ENCODE data around the gene NUP98. TPM values are rescaled to one million over a fixed set of nuclear protein-coding genes. Genes with fewer than 3 reads are reported as not detected.
A peak's percentile ranks its signal among the peaks of the same experiment; 100 is the strongest.

The NUP98 gene
- total and polyA plus RNA-seq, 10 of the 15 experiments (the other 5 are each of a cell fraction or from before 2014, with no cell fraction given), result 21.7 to 108 (median 78.9) TPM

GRCh38 chr11:3642071-3642951, 155.0 kb downstream of the NUP98 start:
- 18% methylated on average over 35 of the region's 55 CpGs for WGBS (ENCODE audit: insufficient coverage, insufficient replicate concordance, low lambda C conversion rate, missing lambda C conversion rate)
- Histone ChIP-seq H3K36me3 (ENCODE audit: control insufficient read depth in 2 of 2, insufficient read depth in 2 of 2, low read length in 1 of 2) (no peaks in the 10 kb centered on the region), H3K27ac (ENCODE audit: control insufficient read depth, insufficient read depth) (no peak overlapping the region), H3K27me3 (replicated peaks in 1 of 2; ENCODE audit: control insufficient read depth in 2 of 2, insufficient read depth in 2 of 2, low read length in 1 of 2) (no peaks in the 10 kb centered on the region; a peak in 2 of 4 replicates), H3K4me2 (ENCODE audit: control insufficient read depth, insufficient read depth) (peak overlapping the region; percentile 73), H3K9me3 (replicated peaks; ENCODE audit: control insufficient read depth, insufficient read depth, low read length) (no peaks in the 10 kb centered on the region; the same call in 2 of the 3 replicates), H3K4me3 (no peak overlapping the region; the same call in 1 of the 2 replicates), H3K79me2 (ENCODE audit: control insufficient read depth, insufficient read depth, low read length) (no peaks in the 10 kb centered on the region), H4K20me1 (ENCODE audit: control insufficient read depth, insufficient read depth) (no peaks in the 10 kb centered on the region), H2AFZ (ENCODE audit: control insufficient read depth, low read depth, low read length) (peak overlapping the region; percentile 46), H3K9ac (ENCODE audit: control insufficient read depth, insufficient read depth, low read length) (no peak overlapping the region), H3K4me1 (ENCODE audit: control insufficient read depth, insufficient read depth, low read length) (peaks cover 2% of the 10 kb centered on the region; the same call in 1 of the 2 replicates)
- ChIA-PET POLR2A (no interaction called here), SMC1A (ENCODE audit: uncharacterized antibody, unreplicated experiment) (interaction anchor here (1.2 kb wide), 1 partner anchor 1001 kb away, joined by 3 read pairs; no protein-coding TSS in a partner anchor), RAD21 (ENCODE audit: unreplicated experiment) (no interaction called here), CTCF (no interaction called here)
- TF ChIP-seq POU2F2 (IDR thresholded peaks at IDR 0.05; ENCODE audit: borderline replicate concordance, low read depth, low read length) (peak; percentile 67; the same call in 1 of the 3 replicates), GABPA (IDR thresholded peaks at IDR 0.05; ENCODE audit: low read depth) (no peak), EED (IDR thresholded peaks at IDR 0.05; ENCODE audit: low read depth) (no peak), NFYA (IDR thresholded peaks at IDR 0.05; ENCODE audit: borderline replicate concordance, low read depth, low read length) (no peak), USF1 (IDR thresholded peaks at IDR 0.05; ENCODE audit: borderline replicate concordance, extremely low read length, insufficient read depth, low read depth, low read length) (peak; percentile 39), TCF12 (IDR thresholded peaks at IDR 0.05; ENCODE audit: low read depth, low read length) (no peak)
- no TSS peak for BruUV-seq (replicated peaks)
- DNase-seq (ENCODE audit: low read depth, low spot score) (no peak), ATAC-seq (peak; percentile 82), FAIRE-seq (no peak)
- in situ Hi-C loops (cut with MboI) (no loop called here), intact Hi-C loops (cut with micrococcal nuclease; ENCODE audit: unreplicated experiment) (no loop called here)

All from GM12878 (cell line).